BLaER1 treated with 17β-estradiol and CSF1 and Interleukin-3, amounts not matched to agents 10 nM and 100 nM (cell line): ENCODE results near the gene GPD1.
A peak's percentile ranks its signal among the peaks of the same experiment; 100 is the strongest.

ENCODE experiments used
- H3K27ac ChIP-seq, 11 experiments: shearing (Covaris generic); formaldehyde crosslinking; 2 replicates each; pipeline ENCODE4 v1.8.1; 2022
- H3K27me3 ChIP-seq, 11 experiments: shearing (Covaris generic); formaldehyde crosslinking; 2 replicates each; pipeline ENCODE4 v1.8.1; 2022
- H3K36me3 ChIP-seq, 11 experiments: shearing (Covaris generic); formaldehyde crosslinking; 2 replicates each; pipeline ENCODE4 v1.8.1; 2022
- H3K4me1 ChIP-seq, 10 experiments: shearing (Covaris generic); formaldehyde crosslinking; 2 replicates each; pipeline ENCODE4 v1.8.1; 2022
- H3K4me2 ChIP-seq, 11 experiments: shearing (Covaris generic); formaldehyde crosslinking; 2 replicates each; pipeline ENCODE4 v1.8.1; 2022
- H3K4me3 ChIP-seq, 10 experiments: shearing (Covaris generic); formaldehyde crosslinking; 2 replicates each; pipeline ENCODE4 v1.8.1; 2022
- H3K9ac ChIP-seq, 11 experiments: shearing (Covaris generic); formaldehyde crosslinking; 2 replicates each; pipeline ENCODE4 v1.8.1; 2022
- H3K9me3 ChIP-seq, 11 experiments: shearing (Covaris generic); formaldehyde crosslinking; replicated peaks in 1 of 11; 2 replicates each; pipeline ENCODE4 v1.8.1; 2022
- H4K20me1 ChIP-seq, 11 experiments: shearing (Covaris generic); formaldehyde crosslinking; 2 replicates each; pipeline ENCODE4 v1.8.1; 2022
- Cebpa-rat ChIP-seq, 11 experiments: shearing (Covaris generic); IDR thresholded peaks; 2 replicates each; pipeline ENCODE4 v1.8.1; 2022

GPD1 gene

DNA sequence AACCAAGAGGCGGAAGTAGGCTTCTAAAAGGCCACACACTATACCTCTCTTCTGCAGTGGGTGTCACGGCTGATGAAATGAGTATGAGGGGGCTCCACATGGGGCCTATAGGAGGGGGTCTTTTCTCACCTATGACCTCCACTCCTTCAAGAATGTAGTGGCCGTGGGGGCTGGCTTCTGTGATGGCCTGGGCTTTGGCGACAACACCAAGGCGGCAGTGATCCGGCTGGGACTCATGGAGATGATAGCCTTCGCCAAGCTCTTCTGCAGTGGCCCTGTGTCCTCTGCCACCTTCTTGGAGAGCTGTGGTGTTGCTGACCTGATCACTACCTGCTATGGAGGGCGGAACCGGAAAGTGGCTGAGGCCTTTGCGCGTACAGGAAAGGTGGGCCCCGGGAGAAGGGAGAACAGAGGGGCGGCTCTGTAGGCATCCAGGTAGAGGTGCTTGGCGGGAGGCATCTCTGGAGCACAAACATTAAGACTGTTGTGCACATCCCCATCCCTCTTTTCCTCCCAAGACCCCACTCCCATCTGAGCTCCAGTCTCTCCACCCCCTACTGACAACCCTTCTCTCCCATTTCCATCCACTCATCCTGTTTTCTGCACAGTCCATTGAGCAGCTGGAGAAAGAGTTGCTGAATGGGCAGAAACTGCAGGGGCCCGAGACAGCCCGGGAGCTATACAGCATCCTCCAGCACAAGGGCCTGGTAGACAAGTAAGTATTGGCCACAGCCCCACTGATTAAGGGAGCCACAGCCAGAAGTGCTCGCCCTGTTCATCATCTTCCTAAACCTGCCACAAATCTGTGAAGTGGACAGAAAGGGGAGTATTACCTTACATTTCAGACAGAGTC lies 3.8 kb downstream of the GPD1 start:
- TF ChIP-seq Cebpa-rat (IDR thresholded peaks at IDR 0.05) = no peak
- no peaks in the 10 kb centered on the region for H3K27me3 ChIP-seq
- peaks cover 0 to 10% (median under 1%) of the 10 kb centered on the region in 11 experiments; a peak in 5 of 22 replicates for H4K20me1 ChIP-seq

DNA sequence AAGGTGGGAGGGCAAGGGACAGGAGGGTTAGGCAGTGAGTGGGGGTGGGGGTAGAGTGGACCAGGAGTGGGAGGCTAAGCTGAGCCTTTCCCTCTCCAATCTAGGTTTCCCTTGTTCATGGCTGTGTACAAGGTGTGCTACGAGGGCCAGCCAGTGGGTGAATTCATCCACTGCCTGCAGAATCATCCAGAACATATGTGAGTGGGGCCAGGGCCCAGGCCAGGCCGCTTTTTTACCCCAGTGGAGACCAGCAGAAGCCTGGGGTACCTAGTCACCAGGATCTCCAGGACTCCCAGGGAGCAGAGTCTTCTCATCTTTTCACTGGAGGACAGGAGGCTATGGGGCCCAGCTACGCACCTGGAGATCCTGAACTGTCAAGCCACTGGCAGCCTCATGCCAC lies 5.5 kb downstream of the GPD1 start:
- Histone ChIP-seq H3K27ac (peak overlapping the region; percentile 53 to 83 (median 77)), H3K9ac (peak overlapping the region; percentile 58 to 75 (median 69)), H3K9me3 (no peaks in the 10 kb centered on the region), H3K4me1 (peaks cover 56 to 65% (median 57%) of the 10 kb centered on the region in 10 experiments), H3K4me2 (peak overlapping the region; percentile 75 to 100 (median 92)), H3K4me3 (peak overlapping the region in 9 of 10 experiments; percentile 40 to 91 (median 56); a peak in 15 of 20 replicates), H3K27me3 (no peaks in the 10 kb centered on the region), H3K36me3 (peaks cover 0 to 8% (median 0%) of the 10 kb centered on the region in 11 experiments; a peak in 3 of 22 replicates), H4K20me1 (peaks cover 4 to 26% (median 12%) of the 10 kb centered on the region in 11 experiments; a peak in 12 of 22 replicates)
- no peak for TF ChIP-seq Cebpa-rat (IDR thresholded peaks at IDR 0.05)

More for the DNA sequence above, 3.8 kb downstream of the GPD1 start:
- Histone ChIP-seq H3K27ac (peak overlapping the region in 2 of 11 experiments; percentile 66 to 83; a peak in 2 of 22 replicates), H3K9me3 (no peaks in the 10 kb centered on the region), H3K4me1 (peaks cover 53 to 67% (median 58%) of the 10 kb centered on the region in 10 experiments), H3K4me3 (no peak overlapping the region), H3K4me2 (peak overlapping the region; percentile 42 to 100 (median 89); a peak in 19 of 22 replicates), H3K9ac (no peak overlapping the region), H3K36me3 (peaks cover 0 to 2% (median 0%) of the 10 kb centered on the region in 11 experiments; a peak in 3 of 22 replicates)

DNA sequence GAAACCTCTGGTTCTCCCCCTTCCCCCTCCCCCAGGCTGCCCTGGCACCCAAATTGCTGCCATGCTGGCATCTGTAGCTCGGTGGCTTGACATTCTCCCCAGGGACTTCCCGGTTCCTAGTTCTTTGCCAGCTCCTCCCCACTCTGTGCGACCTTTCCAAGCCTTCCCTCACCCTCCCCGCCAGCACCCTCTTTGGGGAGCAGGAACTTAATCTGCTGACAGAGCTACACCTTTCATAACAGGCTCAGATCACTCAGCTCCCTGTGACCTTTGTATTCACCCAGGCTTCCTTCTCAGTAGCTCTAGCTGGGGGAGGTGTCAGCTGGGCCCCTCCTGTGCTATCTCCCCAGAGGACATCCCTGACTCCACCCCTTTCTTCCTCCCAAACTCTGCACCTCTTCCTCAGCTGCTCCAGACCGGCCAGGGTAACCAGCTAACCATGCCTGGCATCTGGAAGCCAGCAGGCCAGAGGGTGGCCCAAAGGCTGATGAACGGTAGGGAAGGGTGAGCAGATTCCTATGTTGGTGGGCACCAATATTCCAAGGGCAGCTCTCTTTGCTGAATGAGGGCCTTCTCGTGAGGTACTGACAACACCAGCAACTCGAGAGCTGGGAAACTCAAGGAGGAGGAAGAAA lies 6.4 kb downstream of the GPD1 start:
- no peak for TF ChIP-seq Cebpa-rat (IDR thresholded peaks at IDR 0.05)
- H3K27ac ChIP-seq = peak overlapping the region; percentile 53 to 83 (median 77)
- peaks cover 9 to 35% (median 17%) of the 10 kb centered on the region in 11 experiments; a peak in 13 of 22 replicates for H4K20me1 ChIP-seq
- H3K36me3 ChIP-seq = peaks cover 0 to 17% (median 6%) of the 10 kb centered on the region in 11 experiments; a peak in 10 of 22 replicates
- H3K4me1 ChIP-seq = peaks cover 57 to 66% (median 60%) of the 10 kb centered on the region in 10 experiments
- H3K4me3 ChIP-seq = peak overlapping the region; percentile 37 to 91 (median 54)
- peak overlapping the region; percentile 58 to 75 (median 69) for H3K9ac ChIP-seq
- H3K27me3 ChIP-seq = no peaks in the 10 kb centered on the region
- H3K9me3 ChIP-seq = no peaks in the 10 kb centered on the region
- peak overlapping the region; percentile 75 to 100 (median 92) for H3K4me2 ChIP-seq

DNA sequence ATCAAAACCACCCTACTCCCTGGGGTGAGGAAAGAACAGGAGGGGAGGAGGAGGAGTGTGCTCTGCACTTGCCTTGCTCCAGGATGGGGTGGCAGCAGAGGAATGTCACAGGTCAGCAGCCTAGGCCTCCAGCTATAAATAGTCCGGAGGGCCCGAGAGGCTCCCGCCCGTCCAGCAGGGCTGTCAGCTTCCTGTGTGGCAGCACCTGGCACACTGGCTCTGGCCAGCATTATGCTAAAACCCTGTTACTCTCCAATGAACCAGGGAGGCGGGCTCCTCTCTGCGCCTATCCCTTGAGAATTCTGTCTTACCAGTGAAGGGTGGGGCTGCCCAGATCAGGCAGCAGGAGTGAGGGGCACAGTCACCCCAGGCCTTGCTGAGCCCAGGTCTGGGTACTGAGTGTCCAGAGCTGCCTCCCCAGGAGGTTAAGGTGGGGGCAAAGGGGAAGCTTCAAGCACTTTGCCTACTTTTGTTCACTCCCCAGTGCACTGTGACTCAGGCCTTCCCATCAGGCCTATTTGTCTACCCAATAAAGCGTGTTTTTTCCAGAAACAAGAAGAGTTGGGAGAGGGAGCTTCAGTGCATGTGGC lies 7.0 kb downstream of the GPD1 start:
- Histone ChIP-seq H3K4me1 (peaks cover 57 to 66% (median 60%) of the 10 kb centered on the region in 10 experiments), H3K4me3 (peak overlapping the region; percentile 37 to 91 (median 54)), H3K9ac (peak overlapping the region; percentile 58 to 75 (median 69)), H3K27ac (peak overlapping the region; percentile 53 to 83 (median 77)), H3K27me3 (no peaks in the 10 kb centered on the region), H3K4me2 (peak overlapping the region; percentile 75 to 100 (median 92)), H4K20me1 (peaks cover 13 to 41% (median 23%) of the 10 kb centered on the region in 11 experiments; a peak in 13 of 22 replicates), H3K36me3 (peaks cover 5 to 23% (median 11%) of the 10 kb centered on the region in 11 experiments; a peak in 20 of 22 replicates), H3K9me3 (no peaks in the 10 kb centered on the region)
- TF ChIP-seq Cebpa-rat (IDR thresholded peaks at IDR 0.05) = no peak

DNA sequence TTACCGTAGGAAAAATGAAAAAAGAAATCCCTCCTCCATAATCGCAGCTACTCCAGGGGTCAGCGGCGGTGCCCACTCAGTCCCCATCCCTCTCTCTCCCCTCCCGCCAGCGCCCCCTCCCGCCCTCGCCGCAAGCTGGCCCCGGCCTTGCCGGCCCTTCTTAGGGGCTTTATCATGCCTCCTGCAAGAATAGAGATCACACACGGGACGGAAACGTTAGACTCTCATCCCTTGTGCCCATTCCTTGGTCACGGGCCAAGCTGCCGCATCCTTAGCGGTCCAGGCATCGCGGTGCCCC lies 7.5 kb downstream of the GPD1 start:
- H3K9ac ChIP-seq = peak overlapping the region; percentile 58 to 75 (median 69); a peak in 20 of 22 replicates
- no peak for TF ChIP-seq Cebpa-rat (IDR thresholded peaks at IDR 0.05)
- peak overlapping the region; percentile 37 to 91 (median 54) for H3K4me3 ChIP-seq
- H3K27me3 ChIP-seq = no peaks in the 10 kb centered on the region
- peak overlapping the region; percentile 53 to 83 (median 77); a peak in 20 of 22 replicates for H3K27ac ChIP-seq
- H3K9me3 ChIP-seq = no peaks in the 10 kb centered on the region
- peak overlapping the region; percentile 75 to 100 (median 92) for H3K4me2 ChIP-seq
- peaks cover 57 to 66% (median 60%) of the 10 kb centered on the region in 10 experiments for H3K4me1 ChIP-seq
- H4K20me1 ChIP-seq = peaks cover 16 to 46% (median 28%) of the 10 kb centered on the region in 11 experiments; a peak in 15 of 22 replicates
- peaks cover 8 to 28% (median 16%) of the 10 kb centered on the region in 11 experiments; a peak in 21 of 22 replicates for H3K36me3 ChIP-seq

DNA sequence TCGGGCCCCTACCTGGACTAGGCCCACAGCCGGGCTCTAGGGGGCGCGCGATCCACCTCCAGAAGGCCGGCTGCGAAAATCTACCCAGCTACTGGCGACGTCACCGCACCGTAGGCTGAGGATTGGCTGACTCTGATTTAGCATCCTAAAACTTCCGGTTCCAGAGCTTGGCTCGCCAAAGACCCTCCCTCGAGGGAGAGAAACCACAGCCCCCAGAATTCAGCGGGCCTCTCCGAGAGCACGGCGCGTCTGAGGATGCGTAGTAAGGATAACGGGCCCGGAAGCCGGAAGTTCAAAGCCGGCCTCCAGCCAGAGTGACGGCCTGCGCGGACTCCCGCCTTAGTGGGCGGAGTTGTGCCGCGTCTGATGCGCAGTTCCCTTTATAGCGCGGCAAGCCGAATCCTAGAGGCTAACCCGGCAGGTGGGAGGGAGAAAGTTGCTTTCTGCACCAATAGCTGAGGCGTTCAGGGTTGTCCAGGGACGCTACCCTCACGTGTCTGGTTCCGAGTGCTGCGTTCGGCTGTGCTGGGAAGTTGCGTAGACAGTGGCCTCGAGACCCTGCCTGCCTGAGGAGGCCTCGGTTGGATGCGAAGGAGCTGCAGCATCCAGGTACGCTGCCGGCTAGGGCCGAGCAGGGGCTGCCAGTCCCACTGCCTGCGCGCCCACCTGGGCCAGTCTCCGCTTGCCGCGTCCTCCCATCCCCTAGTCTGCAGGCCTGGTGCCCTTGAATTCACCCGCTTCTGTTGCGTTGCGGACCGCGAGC lies 8.1 kb downstream of the GPD1 start, which contains the start of gene COX14:
TSS of gene COX14 (plus strand) at position 544 of the 763 bp plus-strand sequence. CDS start 7,808 bp downstream, outside the sequence.
- Histone ChIP-seq H3K36me3 (peaks cover 13 to 34% (median 21%) of the 10 kb centered on the region in 11 experiments; a peak in 21 of 22 replicates), H3K4me1 (peaks cover 57 to 64% (median 60%) of the 10 kb centered on the region in 10 experiments), H3K4me2 (peak within 1 kb of the TSS; percentile 81 to 100 (median 93)), H3K4me3 (peak within 1 kb of the TSS; percentile 76 to 94 (median 89)), H3K27ac (peak within 1 kb of the TSS; percentile 81 to 91 (median 86)), H3K27me3 (no peaks in the 10 kb centered on the region), H3K9me3 (no peaks in the 10 kb centered on the region), H3K9ac (peak within 1 kb of the TSS; percentile 83 to 93 (median 91)), H4K20me1 (peaks cover 18 to 51% (median 33%) of the 10 kb centered on the region in 11 experiments; a peak in 16 of 22 replicates)
- no peak for TF ChIP-seq Cebpa-rat (IDR thresholded peaks at IDR 0.05)

DNA sequence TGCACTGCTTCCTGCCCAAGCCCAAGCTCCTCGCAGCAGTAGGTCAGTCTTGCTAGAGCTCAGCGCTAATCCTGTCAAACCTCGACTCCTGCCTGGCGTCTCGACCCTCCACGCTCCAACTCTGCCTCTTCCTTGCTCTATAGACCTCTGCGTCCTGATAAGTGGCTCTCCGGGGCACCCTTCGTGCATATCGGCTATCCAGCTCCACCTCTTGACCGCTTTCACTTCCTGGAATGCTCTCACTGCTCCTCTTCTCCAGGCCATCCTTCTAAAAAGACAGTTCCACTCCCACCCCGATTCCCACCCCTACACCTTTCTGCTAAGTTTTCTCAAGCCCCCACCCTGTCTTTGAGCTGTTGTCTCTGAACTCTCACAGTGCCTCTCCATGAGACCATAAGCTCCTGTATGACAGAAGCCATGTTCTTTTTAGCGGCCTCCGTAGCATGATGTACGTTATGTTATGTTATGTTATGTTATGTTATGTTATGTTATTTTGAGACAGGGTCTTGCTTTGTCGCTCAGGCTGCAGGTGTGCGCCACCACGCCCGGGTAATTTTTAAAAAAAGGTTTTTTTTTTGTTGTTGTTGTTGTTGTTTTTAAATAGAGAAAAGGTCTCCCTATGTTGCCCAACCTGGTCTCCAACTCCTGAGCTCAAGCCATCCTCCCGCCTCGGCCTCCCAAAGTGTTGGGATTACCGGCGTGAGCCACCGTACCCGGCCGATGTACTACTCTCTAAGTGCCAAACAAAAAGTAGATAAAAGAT lies 8.8 kb downstream of the GPD1 start:
- no peak for TF ChIP-seq Cebpa-rat (IDR thresholded peaks at IDR 0.05)
- H4K20me1 ChIP-seq = peaks cover 18 to 59% (median 40%) of the 10 kb centered on the region in 11 experiments; a peak in 16 of 22 replicates

More for the DNA sequence above, 8.8 kb downstream of the GPD1 start:
- Histone ChIP-seq H3K9ac (peak overlapping the region; percentile 83 to 93 (median 91)), H3K4me1 (peaks cover 53 to 57% (median 55%) of the 10 kb centered on the region in 10 experiments), H3K36me3 (peaks cover 19 to 41% (median 23%) of the 10 kb centered on the region in 11 experiments), H3K27ac (peak overlapping the region; percentile 81 to 91 (median 86)), H3K4me3 (peak overlapping the region; percentile 76 to 94 (median 89)), H3K9me3 (no peaks in the 10 kb centered on the region), H3K4me2 (peak overlapping the region; percentile 74 to 95 (median 91)), H3K27me3 (no peaks in the 10 kb centered on the region)
